K562 (cell line): ENCODE results near the gene TXNRD2. TPM values are rescaled to one million over a fixed set of nuclear protein-coding genes. Genes with fewer than 3 reads are reported as not detected.

Source experiments
- CBX5 ChIP-seq: IDR thresholded peaks from 2 replicates; pipeline ENCODE4 v1.6.1; 2014; ENCODE audit warnings: low read depth, borderline replicate concordance
- HNRNPK ChIP-seq: fragments of 200-400 bp; formaldehyde crosslinking; IDR thresholded peaks from one replicate; pipeline ENCODE4 v1.6.1; 2018; ENCODE audit warnings: mild to moderate bottlenecking, low read depth, low read length; ENCODE audit not compliant: poor library complexity, severe bottlenecking
- POLR2A ChIP-seq: fragments of 450-650 bp; conservative IDR thresholded peaks from 2 replicates; pipeline ENCODE4 v1.6.1; 2016
- PTTG1 ChIP-seq: fragments of 450-650 bp; IDR thresholded peaks from 2 replicates; pipeline ENCODE4 v1.6.1; 2016; ENCODE audit warnings: low read depth, mild to moderate bottlenecking, missing genetic modification characterization, missing compliant biosample characterization
- ZNF140 ChIP-seq: fragments of 250-450 bp; sonication (Bioruptor Pico); IDR thresholded peaks from 2 replicates; pipeline ENCODE4 v1.8.0; 2021; ENCODE audit warnings: moderate library complexity, mild to moderate bottlenecking, inconsistent platforms
- ZNF316 ChIP-seq: fragments of 450-650 bp; IDR thresholded peaks from 2 replicates; pipeline ENCODE4 v1.6.1; 2016
- polyA plus RNA-seq, 8 experiments: library from polyadenylated mRNA; depleted of rRNA in 4 of 8; stranded (reverse) in 5 of 8; unstranded in 3 of 8; fragments of >200 nt; fragmentation: Nextera tagmentation in 2 of 8; fragmentation: Illumina TruSeq in 1 of 8; extraction: Ambion mirVana in 2 of 8; extraction: Trizol in 1 of 8; gene quantifications; 2 replicates each; pipeline versions ENCODE4 v1.2.1 to v1.2.3, GENCODE V29; 2011 to 2014; ENCODE audit warnings: inconsistent platforms in 1 of 8, missing spikeins in 1 of 8
- total RNA-seq, 7 experiments: library from RNA; depleted of rRNA in 6 of 7; stranded (reverse); fragments of >200 nt in 6 of 7; fragmentation: Illumina TruSeq in 2 of 7; extraction: Trizol in 2 of 7; gene quantifications; 2 replicates each; pipeline versions ENCODE4 v1.2.1 to v1.2.3, GENCODE V29; 2011 to 2021; ENCODE audit warnings: low replicate concordance in 1 of 7
- TF ChIP-seq, protein P1 (sequence below): fragments of 450-650 bp; IDR thresholded peaks from 2 replicates; pipeline ENCODE4 v1.6.1; 2016; ENCODE audit warnings: low read depth
- TF ChIP-seq, protein P2 (sequence below): sonication (generic); formaldehyde crosslinking; IDR thresholded peaks from 2 replicates; pipeline ENCODE4 v1.8.1; 2023; ENCODE audit warnings: missing genetic modification reagents, mild to moderate bottlenecking, borderline replicate concordance
- TF ChIP-seq, protein P3 (sequence below), 2 experiments: fragments of 450-650 bp in 1 of 2; sonication (generic) in 1 of 2; formaldehyde crosslinking in 1 of 2; IDR thresholded peaks in 1 of 2; conservative IDR thresholded peaks in 1 of 2; 2 replicates each; pipeline versions ENCODE4 v1.6.1 to v1.8.1; 2016 to 2023; ENCODE audit warnings: mild to moderate bottlenecking in 2 of 2, moderate library complexity in 2 of 2, inconsistent platforms in 1 of 2, missing genetic modification reagents in 1 of 2
- TF ChIP-seq, protein P4 (sequence below): fragments of 450-650 bp; formaldehyde crosslinking; IDR thresholded peaks from 2 replicates; pipeline ENCODE4 v1.4.0; 2020; ENCODE audit warnings: mild to moderate bottlenecking, moderate library complexity

Gene TXNRD2
- total and polyA plus RNA-seq, 9 of the 15 experiments (the other 6 are each of a cell fraction or from before 2014, with no cell fraction given) = 3.3 to 80.2 (median 49.4) TPM

DNA sequence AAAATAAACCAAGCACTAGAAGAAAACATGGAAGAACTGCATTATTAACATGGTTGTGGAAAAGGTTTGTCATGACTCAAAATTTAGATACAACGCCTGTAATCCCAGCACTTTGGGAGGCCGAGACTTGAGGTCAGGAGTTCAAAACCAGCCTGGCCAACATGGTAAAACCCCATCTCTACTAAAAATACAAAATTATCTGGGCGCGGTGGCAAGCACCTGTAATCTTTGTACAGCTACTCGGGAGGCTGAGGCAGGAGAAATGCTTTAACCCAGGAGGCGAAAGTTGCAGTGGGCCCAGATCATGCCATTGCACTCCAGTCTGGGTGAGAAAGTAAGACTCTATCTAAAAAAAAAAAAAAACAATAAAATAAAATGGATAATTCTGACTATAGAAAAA, 110.6 kb downstream of the TXNRD2 start (continued):
- TF ChIP-seq, protein P1, sequence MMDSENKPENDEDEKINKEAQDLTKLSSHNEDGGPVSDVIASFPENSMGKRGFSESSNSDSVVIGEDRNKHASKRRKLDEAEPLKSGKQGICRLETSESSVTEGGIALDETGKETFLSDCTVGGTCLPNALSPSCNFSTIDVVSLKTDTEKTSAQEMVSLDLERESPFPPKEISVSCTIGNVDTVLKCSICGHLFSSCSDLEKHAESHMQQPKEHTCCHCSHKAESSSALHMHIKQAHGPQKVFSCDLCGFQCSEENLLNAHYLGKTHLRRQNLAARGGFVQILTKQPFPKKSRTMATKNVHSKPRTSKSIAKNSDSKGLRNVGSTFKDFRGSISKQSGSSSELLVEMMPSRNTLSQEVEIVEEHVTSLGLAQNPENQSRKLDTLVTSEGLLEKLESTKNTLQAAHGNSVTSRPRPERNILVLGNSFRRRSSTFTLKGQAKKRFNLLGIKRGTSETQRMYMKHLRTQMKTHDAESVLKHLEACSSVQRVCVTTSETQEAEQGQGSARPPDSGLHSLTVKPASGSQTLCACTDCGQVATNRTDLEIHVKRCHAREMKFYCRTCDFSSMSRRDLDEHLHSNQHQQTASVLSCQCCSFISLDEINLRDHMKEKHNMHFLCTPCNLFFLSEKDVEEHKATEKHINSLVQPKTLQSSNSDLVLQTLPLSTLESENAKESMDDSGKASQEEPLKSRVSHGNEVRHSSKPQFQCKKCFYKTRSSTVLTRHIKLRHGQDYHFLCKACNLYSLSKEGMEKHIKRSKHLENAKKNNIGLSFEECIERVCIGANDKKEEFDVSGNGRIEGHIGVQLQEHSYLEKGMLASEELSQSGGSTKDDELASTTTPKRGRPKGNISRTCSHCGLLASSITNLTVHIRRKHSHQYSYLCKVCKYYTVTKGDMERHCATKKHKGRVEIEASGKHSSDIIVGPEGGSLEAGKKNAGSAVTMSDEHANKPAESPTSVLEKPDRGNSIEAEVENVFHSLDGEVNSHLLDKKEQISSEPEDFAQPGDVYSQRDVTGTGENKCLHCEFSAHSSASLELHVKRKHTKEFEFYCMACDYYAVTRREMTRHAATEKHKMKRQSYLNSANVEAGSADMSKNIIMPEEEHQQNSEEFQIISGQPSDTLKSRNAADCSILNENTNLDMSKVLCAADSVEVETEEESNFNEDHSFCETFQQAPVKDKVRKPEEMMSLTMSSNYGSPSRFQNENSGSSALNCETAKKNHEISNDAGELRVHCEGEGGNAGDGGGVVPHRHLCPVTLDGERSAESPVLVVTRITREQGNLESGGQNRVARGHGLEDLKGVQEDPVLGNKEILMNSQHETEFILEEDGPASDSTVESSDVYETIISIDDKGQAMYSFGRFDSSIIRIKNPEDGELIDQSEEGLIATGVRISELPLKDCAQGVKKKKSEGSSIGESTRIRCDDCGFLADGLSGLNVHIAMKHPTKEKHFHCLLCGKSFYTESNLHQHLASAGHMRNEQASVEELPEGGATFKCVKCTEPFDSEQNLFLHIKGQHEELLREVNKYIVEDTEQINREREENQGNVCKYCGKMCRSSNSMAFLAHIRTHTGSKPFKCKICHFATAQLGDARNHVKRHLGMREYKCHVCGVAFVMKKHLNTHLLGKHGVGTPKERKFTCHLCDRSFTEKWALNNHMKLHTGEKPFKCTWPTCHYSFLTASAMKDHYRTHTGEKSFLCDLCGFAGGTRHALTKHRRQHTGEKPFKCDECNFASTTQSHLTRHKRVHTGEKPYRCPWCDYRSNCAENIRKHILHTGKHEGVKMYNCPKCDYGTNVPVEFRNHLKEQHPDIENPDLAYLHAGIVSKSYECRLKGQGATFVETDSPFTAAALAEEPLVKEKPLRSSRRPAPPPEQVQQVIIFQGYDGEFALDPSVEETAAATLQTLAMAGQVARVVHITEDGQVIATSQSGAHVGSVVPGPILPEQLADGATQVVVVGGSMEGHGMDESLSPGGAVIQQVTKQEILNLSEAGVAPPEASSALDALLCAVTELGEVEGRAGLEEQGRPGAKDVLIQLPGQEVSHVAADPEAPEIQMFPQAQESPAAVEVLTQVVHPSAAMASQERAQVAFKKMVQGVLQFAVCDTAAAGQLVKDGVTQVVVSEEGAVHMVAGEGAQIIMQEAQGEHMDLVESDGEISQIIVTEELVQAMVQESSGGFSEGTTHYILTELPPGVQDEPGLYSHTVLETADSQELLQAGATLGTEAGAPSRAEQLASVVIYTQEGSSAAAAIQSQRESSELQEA = no peak
- TF ChIP-seq, protein P2, sequence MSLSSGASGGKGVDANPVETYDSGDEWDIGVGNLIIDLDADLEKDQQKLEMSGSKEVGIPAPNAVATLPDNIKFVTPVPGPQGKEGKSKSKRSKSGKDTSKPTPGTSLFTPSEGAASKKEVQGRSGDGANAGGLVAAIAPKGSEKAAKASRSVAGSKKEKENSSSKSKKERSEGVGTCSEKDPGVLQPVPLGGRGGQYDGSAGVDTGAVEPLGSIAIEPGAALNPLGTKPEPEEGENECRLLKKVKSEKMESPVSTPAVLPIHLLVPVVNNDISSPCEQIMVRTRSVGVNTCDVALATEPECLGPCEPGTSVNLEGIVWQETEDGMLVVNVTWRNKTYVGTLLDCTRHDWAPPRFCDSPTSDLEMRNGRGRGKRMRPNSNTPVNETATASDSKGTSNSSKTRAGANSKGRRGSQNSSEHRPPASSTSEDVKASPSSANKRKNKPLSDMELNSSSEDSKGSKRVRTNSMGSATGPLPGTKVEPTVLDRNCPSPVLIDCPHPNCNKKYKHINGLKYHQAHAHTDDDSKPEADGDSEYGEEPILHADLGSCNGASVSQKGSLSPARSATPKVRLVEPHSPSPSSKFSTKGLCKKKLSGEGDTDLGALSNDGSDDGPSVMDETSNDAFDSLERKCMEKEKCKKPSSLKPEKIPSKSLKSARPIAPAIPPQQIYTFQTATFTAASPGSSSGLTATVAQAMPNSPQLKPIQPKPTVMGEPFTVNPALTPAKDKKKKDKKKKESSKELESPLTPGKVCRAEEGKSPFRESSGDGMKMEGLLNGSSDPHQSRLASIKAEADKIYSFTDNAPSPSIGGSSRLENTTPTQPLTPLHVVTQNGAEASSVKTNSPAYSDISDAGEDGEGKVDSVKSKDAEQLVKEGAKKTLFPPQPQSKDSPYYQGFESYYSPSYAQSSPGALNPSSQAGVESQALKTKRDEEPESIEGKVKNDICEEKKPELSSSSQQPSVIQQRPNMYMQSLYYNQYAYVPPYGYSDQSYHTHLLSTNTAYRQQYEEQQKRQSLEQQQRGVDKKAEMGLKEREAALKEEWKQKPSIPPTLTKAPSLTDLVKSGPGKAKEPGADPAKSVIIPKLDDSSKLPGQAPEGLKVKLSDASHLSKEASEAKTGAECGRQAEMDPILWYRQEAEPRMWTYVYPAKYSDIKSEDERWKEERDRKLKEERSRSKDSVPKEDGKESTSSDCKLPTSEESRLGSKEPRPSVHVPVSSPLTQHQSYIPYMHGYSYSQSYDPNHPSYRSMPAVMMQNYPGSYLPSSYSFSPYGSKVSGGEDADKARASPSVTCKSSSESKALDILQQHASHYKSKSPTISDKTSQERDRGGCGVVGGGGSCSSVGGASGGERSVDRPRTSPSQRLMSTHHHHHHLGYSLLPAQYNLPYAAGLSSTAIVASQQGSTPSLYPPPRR (CRISPR knock-in tag) = no peak
- TF ChIP-seq POLR2A = no peak
- TF ChIP-seq HNRNPK = no peak
- no peak for TF ChIP-seq ZNF140 (CRISPR knock-in tag)
- TF ChIP-seq, protein P3, sequence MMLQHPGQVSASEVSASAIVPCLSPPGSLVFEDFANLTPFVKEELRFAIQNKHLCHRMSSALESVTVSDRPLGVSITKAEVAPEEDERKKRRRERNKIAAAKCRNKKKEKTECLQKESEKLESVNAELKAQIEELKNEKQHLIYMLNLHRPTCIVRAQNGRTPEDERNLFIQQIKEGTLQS (IDR thresholded peaks at IDR 0.05) = no peak
- TF ChIP-seq, protein P3 (CRISPR knock-in tag; conservative IDR thresholded peaks at IDR 0.05) = 0 out of 2 replicates have a peak, but pooled peaks have one; percentile 65
- no peak for TF ChIP-seq ZNF316
- no peak for TF ChIP-seq PTTG1
- TF ChIP-seq CBX5 = no peak
- TF ChIP-seq, protein P4, sequence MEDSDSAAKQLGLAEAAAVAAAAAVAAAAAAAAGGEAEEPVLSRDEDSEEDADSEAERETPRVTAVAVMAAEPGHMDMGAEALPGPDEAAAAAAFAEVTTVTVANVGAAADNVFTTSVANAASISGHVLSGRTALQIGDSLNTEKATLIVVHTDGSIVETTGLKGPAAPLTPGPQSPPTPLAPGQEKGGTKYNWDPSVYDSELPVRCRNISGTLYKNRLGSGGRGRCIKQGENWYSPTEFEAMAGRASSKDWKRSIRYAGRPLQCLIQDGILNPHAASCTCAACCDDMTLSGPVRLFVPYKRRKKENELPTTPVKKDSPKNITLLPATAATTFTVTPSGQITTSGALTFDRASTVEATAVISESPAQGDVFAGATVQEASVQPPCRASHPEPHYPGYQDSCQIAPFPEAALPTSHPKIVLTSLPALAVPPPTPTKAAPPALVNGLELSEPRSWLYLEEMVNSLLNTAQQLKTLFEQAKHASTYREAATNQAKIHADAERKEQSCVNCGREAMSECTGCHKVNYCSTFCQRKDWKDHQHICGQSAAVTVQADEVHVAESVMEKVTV = no peak
